ENCODE data around the gene GABPB1. TPM values are rescaled to one million over a fixed set of nuclear protein-coding genes. Genes with fewer than 3 reads are reported as not detected.

The GABPB1 gene
- polyA plus RNA-seq, 1 donor (not counting 4 experiments of a cell fraction or from before 2014, with no cell fraction given) = 23.3 TPM

- TF ChIP-seq CTCF (optimal IDR thresholded peaks at IDR 0.05 in 1 of 3, IDR thresholded peaks at IDR 0.05 in 1 of 3, conservative IDR thresholded peaks at IDR 0.05 in 1 of 3; ENCODE audit: extremely low read depth in 1 of 3, insufficient read depth in 2 of 3, low read length in 3 of 3) = no peak
- TF ChIP-seq EZH2 (IDR thresholded peaks at IDR 0.05; ENCODE audit: low read length) = no peak
- no peak overlapping the region for H3K9ac ChIP-seq (ENCODE audit: control insufficient read depth, extremely low read depth, insufficient read depth, low read length)
- H3K27ac ChIP-seq (ENCODE audit: control insufficient read depth, insufficient read depth, low read length) = no peak overlapping the region
- H2AFZ ChIP-seq (ENCODE audit: control insufficient read depth, low read length) = peak overlapping the region; percentile 45
- no peaks in the 10 kb centered on the region for H3K9me1 ChIP-seq (ENCODE audit: control insufficient read depth, extremely low read depth, insufficient read depth, low read length)
- no peaks in the 10 kb centered on the region for H4K20me1 ChIP-seq (ENCODE audit: control insufficient read depth, extremely low read depth, insufficient read depth, low read length)
- no peaks in the 10 kb centered on the region for H3K36me3 ChIP-seq (ENCODE audit: control insufficient read depth in 2 of 2, extremely low read depth in 1 of 2, insufficient read depth in 2 of 2, low read length in 2 of 2)
- H3K79me2 ChIP-seq (ENCODE audit: control insufficient read depth, insufficient read depth, low read length) = no peaks in the 10 kb centered on the region
- H3K4me3 ChIP-seq (ENCODE audit: control insufficient read depth in 2 of 3, extremely low read depth in 1 of 3, insufficient read depth in 2 of 3, low read depth in 1 of 3, low read length in 3 of 3) = no peak overlapping the region
- H3K4me2 ChIP-seq (ENCODE audit: control insufficient read depth, extremely low read depth, insufficient read depth, low read depth, low read length) = peak overlapping the region; percentile 68
- DNase-seq (ENCODE audit: low read depth, low spot score) (peak; percentile 15), FAIRE-seq (no peak)
- peaks cover 6% of the 10 kb centered on the region for H3K4me1 ChIP-seq (ENCODE audit: control insufficient read depth, extremely low read depth, insufficient read depth, low read length)
- dilution Hi-C loops (cut with MboI; ENCODE audit: extremely low pct_ligation_motif_present, low sequenced_read_pairs) = no loop called here
- no peaks in the 10 kb centered on the region for H3K9me3 ChIP-seq (ENCODE audit: control insufficient read depth, low read depth, low read length)
- no peaks in the 10 kb centered on the region for H3K27me3 ChIP-seq (ENCODE audit: control insufficient read depth, extremely low read depth, insufficient read depth, low read length)
Observed at GRCh38 chr15:50247819-50248655, 107.0 kb downstream of the GABPB1 start.

- TF ChIP-seq EZH2 (IDR thresholded peaks at IDR 0.05; ENCODE audit: low read length) = no peak
- TF ChIP-seq CTCF (optimal IDR thresholded peaks at IDR 0.05 in 1 of 3, IDR thresholded peaks at IDR 0.05 in 1 of 3, conservative IDR thresholded peaks at IDR 0.05 in 1 of 3; ENCODE audit: extremely low read depth in 1 of 3, insufficient read depth in 2 of 3, low read length in 3 of 3) = no peak
- DNase-seq (ENCODE audit: low read depth, low spot score) (no peak), FAIRE-seq (no peak)
- H3K4me2 ChIP-seq (ENCODE audit: control insufficient read depth, extremely low read depth, insufficient read depth, low read depth, low read length) = no peak overlapping the region
- H3K4me3 ChIP-seq (ENCODE audit: control insufficient read depth in 2 of 3, extremely low read depth in 1 of 3, insufficient read depth in 2 of 3, low read depth in 1 of 3, low read length in 3 of 3) = no peak overlapping the region
- H3K9me3 ChIP-seq (ENCODE audit: control insufficient read depth, low read depth, low read length) = no peaks in the 10 kb centered on the region
- H3K79me2 ChIP-seq (ENCODE audit: control insufficient read depth, insufficient read depth, low read length) = no peaks in the 10 kb centered on the region
- no peak overlapping the region for H3K27ac ChIP-seq (ENCODE audit: control insufficient read depth, insufficient read depth, low read length)
- H3K4me1 ChIP-seq (ENCODE audit: control insufficient read depth, extremely low read depth, insufficient read depth, low read length) = peaks cover 7% of the 10 kb centered on the region
- dilution Hi-C loops (cut with MboI; ENCODE audit: extremely low pct_ligation_motif_present, low sequenced_read_pairs) = no loop called here
- H3K9me1 ChIP-seq (ENCODE audit: control insufficient read depth, extremely low read depth, insufficient read depth, low read length) = no peaks in the 10 kb centered on the region
- no peaks in the 10 kb centered on the region for H4K20me1 ChIP-seq (ENCODE audit: control insufficient read depth, extremely low read depth, insufficient read depth, low read length)
- H3K9ac ChIP-seq (ENCODE audit: control insufficient read depth, extremely low read depth, insufficient read depth, low read length) = no peak overlapping the region
- H2AFZ ChIP-seq (ENCODE audit: control insufficient read depth, low read length) = no peak overlapping the region
- H3K27me3 ChIP-seq (ENCODE audit: control insufficient read depth, extremely low read depth, insufficient read depth, low read length) = no peaks in the 10 kb centered on the region
- H3K36me3 ChIP-seq (ENCODE audit: control insufficient read depth in 2 of 2, extremely low read depth in 1 of 2, insufficient read depth in 2 of 2, low read length in 2 of 2) = no peaks in the 10 kb centered on the region
Observed at GRCh38 chr15:50246631-50247030, 108.4 kb downstream of the GABPB1 start.
